Hematopoietic multipotent progenitor cell treated with erythropoietin and hydrocortisone succinate and interleukin-3 and kit ligand, for 17 days (in vitro differentiated cells): Measurements from ENCODE around the gene SART3.
A peak's percentile ranks its signal among the peaks of the same experiment; 100 is the strongest.
"Not testable (repeated sequence)": the region's sequence is repeated elsewhere in the genome, so short reads cannot be mapped to it uniquely, and the experiment has no call there.

Experiments used
- DNase-seq: peaks from one replicate; pipeline ENCODE4 v3.0.0-alpha.2; 2015; ENCODE audit warnings: low spot score

The SART3 gene

DNA sequence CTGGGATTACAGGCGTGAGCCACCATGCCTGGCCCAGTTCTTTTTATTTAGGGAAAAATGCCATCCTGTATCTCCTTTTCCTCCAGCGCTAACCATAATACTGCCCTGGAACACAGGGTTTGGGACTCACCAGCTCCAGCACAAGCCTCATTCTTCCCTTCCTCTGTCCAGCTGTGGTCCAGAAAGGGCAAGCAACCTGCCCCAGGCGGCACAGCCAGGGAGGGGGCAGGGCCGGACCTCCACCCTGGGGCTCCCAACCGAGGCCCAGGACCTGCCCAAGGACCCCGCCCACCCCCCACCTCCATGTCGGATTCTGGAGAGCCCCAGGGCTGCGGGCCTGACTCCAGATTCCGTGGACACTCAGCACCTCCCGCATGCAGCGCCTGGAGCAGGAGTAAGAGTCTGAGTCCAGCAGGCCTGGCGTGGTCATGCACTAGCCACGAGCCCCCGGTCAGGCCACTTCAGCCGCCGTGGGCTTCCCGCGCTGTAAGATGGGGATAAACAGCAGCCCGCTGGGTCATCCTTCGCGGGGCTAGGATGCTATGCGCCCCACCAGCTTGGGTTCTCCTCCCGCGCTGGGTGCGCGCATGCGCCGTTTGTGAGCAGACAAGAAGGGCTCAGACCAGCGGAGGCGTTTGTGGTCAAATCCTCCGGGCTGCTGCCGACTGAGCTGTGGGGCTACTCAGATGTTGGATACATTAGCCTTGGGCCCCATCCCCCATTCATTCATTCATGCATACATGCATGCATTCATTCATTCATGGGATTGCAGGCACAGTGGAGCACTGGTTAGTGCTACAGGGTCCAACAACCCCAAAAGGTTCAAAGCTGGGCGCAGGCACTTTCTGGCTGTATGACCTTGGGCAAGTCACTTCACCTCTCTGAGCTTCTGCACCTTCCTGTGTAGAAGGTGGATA lies 20.6 kb upstream of the SART3 start:
- DNase-seq = no peak

DNA sequence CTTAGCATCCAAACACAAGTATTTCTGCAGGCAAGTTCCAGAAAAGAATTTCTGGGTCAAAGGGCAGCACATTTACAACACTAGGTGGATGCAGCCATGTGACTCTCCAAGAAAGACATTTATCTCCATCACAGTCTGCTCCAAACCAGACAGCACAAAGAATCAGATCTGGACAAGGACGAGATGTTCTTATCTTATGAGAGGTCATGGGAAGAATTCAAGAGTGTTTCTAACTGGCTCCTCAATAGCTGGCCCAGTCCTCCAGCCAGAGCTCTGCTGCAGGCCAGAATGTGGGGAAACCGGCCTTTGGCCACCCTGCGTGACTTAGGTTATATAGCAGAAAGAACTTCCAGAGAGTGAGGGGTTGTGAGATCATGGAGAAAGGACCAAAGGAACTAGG lies 19.6 kb upstream of the SART3 start:
- DNase-seq = no peak

DNA sequence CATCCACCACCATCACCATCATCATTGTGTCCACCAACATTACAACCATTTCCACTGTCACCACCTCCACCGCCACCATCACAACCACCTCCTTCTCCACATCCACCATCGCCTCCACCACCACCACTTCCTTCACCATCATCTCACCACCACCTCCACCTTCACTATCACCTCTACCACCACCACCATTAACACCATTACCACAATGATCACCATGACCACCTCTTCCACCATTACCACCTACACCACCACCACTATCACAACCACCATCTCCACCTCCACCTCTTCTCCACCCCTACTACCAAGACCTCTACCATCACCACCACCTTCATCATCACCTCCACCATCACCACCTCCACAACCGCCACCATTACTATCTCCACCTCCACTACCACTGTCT lies 17.8 kb upstream of the SART3 start:
- DNase-seq = no peak

DNA sequence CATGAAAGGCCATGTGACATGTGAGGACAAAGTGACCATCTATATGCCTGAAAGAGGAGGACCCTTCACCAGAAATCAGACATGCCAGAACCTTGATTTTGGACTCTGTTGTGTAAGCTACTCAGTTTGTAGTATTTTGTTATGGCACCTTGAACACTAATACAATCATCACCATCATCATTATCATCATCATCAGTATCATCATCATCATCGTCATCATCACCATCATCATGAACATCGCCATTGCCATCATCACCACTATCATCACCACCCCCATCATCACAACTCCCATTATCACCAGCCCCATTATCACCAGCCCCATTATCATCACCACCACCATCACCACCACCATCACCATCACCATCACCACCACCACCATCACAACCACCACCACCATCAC lies 17.3 kb upstream of the SART3 start:
- no peak for DNase-seq

DNA sequence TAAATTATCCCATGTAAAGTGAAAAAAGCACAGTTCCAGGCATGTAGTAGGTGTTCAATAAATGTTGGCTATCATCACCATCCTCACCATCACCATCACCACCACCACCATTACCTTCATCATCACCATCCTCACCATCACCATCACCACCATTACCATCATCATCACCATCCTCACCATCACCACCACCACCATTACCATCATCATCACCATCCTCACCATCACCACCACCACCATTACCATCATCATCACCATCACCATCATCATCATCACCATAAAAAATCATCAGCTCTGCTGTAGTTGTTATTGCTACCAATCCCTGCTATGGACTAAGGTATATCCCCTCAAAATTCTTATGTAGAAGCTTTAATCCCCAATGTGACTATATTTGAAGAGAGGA lies 16.5 kb upstream of the SART3 start:
- no peak for DNase-seq

DNA sequence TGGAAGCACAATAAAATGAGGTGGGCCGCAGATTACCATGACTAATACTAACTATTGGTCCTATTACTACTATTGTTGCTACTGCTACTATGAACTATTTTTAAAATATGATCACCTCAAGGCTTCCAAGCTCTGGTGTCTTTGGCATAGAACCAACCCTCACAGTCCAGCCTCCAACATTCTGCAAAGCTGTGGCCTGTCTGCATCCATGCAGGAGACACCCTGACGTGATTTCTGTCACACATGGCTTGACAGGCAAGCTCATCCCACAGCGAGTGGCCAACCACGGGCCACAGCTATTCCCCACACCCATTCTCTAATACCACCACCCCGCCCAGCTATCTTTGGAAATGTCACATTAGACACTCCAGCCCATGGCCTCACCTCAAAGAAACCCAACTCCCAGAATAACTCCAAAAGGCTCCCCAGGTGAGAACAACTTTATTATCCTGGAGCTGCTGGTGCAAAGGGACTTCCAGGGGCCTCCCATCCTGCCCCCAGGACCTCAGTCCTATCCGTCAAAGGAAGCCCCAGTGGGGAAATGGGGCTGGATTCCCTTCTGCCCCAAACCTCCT lies 15.8 kb upstream of the SART3 start:
- no peak for DNase-seq

DNA sequence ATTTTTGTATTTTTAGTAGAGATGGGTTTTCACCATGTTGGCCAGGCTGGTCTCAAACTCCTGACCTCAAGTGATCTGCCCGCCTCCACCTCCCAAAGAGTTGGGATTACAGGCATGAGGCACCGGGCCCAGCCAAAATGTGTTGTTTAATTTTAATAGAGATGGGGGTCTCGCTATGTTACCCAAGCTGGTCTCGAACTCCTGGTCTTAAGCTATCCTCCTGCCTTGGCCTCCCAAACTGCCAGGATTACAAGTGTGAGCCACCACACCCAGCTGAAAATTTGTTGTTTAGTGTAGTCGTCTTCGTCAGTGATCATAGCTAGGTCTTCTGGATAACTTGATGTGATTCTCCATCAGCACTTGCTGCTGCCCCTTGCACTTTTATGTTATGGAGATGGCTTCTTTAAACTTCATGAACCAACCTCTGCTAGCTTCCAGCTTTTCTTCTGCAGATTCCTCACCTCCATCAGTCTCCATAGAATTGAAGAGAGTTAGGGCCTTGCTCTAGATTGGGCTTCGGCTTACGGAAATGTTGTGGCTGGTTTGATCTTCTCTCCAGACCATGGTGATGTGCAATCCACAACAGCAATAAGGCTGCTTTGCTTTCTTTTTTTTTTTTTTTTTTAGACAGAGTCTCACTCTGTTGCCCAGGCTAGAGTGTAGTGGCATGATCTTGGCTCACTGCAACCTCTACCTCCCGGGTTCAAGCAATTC lies 14.4 kb upstream of the SART3 start:
- no peak for DNase-seq

DNA sequence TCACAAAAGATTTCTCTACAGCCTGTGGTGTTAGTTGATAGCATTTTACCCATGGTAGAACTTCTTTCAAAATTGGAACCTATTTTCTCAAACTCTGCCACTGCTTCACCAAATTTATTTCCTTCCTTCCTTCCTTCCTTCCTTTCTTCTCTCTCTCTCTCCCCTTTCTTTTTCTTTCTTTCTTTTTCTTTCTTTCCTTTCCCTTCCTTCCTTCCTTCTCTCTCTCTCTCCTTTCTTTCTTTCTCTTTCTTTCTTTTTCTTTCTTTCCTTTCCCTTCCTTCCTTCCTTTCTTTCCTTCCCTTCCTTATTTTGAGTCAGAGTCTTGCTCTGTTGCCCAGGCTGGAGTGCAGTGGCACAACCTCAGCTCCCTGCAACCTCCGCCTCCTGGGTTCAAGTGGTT lies 13.3 kb upstream of the SART3 start:
- not testable (repeated sequence) for DNase-seq

DNA sequence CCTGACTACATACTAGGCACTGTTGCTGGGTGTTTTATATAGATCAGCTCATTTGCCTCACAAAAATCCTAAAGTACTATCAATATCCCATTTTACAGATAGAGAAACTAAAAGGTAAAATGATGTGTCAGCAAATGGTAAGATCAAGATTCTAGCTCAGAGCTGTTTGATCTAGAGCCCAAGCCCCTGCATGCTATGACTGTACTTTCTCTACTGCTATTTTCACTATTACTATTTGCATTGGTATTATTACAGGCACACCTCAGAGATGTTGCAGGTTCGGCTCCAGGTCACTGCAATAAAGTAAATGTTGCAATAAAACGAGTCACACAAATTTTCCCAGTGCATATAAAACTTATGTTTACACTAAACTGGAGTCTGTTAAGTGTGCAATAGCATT lies 12.3 kb upstream of the SART3 start:
- DNase-seq = no peak

DNA sequence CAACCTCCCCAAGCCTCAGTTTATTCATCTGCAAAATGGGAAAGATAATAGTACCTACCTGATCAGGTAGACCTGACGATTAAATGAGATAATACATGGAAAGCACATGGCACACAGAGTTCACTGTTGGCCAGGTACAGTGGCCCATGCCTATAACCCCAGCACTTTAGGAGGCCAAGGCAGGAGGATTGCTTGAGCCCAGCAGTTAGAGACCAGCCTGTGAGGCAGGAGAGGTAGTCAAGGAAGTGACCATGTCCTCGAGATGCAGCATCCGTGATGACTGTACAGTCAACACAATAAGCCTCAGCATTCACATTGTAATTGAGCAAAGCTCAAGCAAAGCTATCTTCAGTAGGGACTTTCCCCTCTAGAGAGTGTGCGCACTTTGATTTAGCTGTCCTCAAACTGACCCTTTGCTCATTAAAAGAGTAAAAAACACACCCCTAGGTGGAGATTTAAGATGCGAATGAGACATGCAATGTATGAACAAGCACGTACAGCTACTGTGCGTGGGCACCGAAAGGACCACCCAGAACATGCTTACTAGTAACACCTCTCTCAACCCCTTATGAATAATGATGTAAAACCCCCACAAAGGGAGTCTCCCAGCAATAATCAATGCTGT lies 11.3 kb upstream of the SART3 start:
- DNase-seq = no peak

DNA sequence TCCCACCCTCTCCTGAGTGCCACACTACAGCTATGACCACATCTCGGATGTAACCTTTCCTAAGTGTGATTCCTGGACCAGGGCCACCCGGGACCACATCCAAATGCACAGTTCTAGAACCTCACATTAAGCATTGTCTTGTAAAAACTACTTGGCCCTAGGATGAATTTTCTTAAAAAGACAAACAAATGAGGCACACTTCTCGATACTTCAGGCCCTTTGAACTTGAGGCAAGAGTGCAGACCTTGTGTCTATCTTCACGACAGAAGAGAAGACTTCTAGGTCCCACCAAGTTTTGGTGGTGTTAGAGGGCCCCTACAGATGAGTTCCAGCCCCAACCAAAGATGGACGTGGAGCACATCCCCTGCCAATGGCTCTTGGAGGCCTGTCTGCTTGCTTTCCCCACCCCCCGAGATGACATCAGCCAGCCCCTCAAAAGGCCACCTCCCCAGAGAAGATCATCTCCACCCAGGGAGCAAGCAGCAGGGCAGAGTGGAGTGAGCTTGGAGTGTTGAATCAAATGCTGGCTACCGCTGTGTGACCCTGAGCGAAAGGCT lies 10.7 kb upstream of the SART3 start:
- DNase-seq = no peak

DNA sequence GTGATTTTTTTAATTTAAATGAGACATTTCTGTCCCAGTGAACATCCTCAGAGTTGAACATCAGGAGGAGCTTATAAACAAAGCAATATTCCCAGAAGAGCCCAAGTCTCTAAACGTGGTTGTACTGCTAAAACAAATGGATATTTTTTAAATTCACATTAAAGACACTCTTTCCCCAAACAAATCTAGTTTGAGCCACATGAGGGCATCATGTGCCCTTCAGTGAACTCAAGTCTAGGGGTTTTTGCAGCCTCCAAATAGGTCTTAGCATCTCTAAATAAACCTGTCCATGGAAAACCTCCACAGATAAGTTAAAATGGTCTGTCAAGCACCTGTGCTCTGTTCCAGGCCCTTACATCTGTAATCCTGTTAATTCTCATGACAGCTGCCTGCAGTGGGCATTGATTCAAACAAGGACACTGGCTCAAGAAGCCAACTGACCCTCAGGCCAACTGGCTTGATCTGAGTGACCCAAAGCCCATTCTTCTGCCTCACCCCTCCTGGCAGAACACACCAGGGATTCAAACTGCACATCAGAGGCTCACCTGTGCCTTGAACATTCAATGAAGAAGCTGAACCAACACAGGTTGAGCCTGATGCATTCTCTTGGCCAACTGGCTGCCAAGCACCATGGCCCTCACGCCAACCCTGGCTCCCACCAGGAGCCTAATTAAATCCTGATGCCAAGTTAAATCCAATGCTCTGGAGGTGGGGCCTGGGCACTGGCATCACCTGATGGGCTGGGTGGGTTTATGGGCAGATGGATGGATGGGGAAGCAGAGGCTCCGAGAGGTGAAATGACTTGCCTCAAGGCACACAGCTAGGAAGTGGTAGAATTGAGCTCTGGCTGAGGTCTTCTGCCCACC lies 10.0 kb upstream of the SART3 start:
- DNase-seq = peak; percentile 27

DNA sequence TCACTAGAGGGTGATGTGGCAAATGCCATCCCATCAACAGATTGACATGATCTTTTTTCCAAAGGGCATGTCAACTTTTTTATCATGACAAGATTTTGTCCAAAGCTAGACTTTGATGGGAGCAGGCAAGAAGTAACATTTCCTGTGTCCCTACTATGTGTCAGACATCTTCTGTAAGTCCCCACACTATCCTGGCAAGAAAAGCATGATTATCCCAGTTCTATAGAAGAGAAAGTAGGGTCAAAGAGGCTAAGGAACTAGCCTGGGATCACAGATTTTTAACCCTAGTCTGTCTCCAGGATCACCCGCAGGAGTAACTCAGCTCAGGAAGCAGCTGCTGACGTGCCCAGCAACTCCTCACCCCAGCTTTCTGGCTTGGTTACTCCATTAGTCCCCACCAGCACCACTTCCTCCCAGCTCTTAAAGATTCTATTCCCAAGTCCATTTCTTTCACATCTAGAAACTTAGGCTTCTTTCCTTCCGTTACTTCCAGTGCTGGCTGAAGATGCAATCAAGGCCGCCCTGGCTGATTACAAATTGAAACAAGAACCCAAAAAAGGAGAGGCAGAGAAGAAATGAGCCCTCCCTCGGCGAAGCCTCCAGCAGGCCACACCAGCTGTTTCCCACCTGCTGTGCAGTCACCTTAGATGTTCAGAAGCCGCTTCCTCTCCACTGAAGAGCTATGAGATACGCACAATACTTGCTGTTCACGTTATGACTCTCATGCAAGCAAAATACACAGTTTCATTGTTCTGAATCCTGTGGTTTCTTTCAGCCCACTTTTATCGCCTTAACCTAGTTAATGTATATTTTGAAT lies 7.6 kb upstream of the SART3 start:
- no peak for DNase-seq

DNA sequence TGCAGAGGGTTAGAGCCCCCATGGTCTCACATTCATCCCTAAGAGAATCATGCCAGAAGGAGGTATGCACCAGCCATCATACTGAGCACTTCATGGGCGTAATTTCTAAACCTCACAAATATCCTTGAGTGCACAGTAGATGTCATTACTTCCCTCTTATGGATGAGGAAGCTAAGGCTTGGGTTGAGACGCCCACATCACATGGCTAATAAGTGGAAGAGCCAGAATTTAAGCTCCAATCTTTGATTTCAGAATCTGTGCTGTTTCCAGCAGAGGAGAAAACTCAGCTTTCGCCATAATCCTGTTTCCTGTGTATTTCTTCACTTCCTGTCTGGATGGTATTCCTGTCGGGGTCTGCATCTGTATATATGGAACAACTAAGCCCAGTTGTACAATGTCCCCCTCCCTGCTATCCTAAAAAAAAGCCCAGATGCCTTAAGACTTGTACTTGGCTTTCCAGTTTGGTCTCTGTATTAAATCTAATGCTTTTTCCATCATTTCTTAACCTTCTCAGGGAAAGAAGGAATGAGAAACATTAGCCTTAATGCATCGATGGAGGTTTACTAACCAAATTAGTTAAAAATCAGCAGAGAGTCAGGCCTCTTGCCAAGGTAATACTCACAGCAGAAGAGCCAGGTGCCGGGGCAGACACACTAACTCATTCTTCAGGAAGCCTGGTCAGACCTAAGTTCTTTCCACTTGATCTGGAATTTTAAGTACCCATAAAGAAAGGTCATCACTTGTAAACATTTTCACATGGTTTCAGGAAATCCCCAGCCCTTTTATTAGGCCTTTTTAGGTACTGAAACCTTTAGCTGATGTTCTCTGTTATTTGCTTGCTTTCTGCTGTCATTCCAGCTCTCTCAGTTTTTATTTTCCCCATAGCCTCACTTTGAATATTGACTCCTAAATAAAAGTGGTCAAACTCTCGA lies 6.7 kb upstream of the SART3 start:
- DNase-seq = no peak

DNA sequence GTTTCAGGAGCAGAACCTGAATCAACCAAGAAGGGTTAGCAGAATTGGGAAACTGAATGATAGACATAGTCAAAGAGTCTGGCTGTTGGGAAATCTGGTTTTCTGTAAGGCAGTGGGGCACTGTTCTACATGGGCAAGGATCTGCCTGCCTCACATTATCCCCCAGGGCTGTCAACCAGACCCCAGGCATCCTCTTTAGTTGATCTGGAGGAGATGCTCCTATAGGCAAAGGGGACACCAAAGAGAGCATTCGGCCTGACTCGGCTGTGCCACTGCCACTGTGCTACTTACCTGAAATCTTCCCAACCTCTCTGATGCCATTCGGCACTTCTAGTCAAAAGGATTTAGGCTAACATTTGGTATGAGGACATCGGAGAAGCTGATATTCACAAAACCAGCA lies 5.5 kb upstream of the SART3 start:
- peak; percentile 24 for DNase-seq

DNA sequence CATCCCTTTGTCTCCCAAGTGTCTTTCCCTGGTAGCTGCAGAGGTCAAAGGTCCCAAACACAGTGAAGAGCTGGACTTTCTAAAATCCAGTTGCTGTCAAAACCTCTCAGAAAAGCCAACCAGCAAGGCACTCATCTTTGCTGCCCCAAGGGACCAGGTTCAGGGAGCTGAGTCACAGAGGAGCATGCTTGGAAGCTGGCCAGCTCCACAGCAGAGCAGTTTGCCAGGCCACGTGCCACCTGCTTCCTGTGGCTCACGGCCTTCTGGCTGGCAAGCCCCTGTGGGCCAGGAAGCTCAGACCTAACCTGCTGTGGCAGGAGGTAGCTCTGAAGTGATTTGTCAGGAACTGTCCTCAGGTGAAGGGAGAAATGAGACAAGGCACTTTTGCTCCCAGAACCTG lies 5.0 kb upstream of the SART3 start:
- peak; percentile 96 for DNase-seq

DNA sequence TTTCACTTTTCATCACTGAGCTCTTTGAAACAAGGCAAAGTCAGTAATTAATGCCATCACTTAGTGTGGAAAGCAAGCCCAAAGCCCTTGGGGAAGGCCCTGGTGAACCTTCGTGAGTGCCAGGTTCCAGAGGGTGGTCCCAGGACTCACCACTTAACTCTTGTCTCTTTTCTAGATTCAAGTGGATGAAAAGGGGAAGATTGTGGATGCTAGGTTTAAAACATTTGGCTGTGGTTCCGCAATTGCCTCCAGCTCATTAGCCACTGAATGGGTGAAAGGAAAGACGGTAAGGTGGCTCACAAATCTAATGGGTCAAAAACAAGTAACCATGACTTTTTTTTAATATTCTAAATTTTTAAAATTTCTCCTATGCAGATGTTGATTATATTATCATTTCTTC lies 4.2 kb upstream of the SART3 start:
- DNase-seq = no peak

DNA sequence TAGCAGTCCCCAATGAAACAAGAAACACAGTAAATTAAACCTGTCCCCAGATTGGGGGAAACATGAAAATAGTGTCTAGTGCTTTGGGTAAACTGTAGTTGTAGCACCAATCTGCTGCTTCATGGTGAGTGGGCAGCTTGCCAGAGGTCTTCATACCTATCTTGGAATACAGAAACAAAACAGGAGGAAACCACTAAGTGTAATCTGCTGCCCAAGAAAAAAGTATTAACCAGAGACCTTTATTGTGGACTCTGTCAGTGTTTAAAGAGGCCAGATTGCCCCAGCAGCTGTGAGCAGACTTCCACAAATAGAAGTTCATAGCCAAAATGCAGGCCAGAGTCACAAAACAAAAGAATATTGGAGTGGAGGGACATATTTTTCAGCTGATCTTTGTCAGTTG lies 3.8 kb upstream of the SART3 start:
- peak; percentile 96 for DNase-seq

DNA sequence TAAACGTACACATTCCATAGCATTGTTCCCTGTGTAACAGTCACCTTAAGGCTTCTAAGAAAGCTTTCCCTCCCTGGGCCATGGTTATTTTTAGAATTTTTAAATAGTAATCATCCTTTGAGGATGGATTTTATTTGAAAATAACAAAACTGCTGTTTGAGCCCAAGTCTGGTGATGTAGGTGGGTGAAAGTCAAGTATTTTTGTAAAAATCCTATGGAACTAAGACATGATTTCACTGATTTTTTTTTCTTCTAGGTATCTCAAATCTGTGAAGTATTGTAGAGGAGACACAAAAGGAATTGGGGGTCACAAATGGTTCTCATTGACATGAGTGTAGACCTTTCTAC lies 2.8 kb upstream of the SART3 start:
- DNase-seq = no peak
